GM23338 (cell line): ENCODE results near the gene ZNF532. TPM values are rescaled to one million over a fixed set of nuclear protein-coding genes. Genes with fewer than 3 reads are reported as not detected.

Experiments
- CREB1 ChIP-seq: fragments of 250-450 bp; sonication (Bioruptor Pico); IDR thresholded peaks from 2 replicates; pipeline ENCODE4 v1.5.0; 2020; ENCODE audit warnings: low read depth, mild to moderate bottlenecking, moderate library complexity
- EZH2 ChIP-seq: fragments of 200-600 bp; sonication (generic); IDR thresholded peaks from one replicate; pipeline ENCODE4 v1.8.0; 2017; ENCODE audit warnings: antibody characterized with exemption, mild to moderate bottlenecking, low read depth; ENCODE audit not compliant: unreplicated experiment
- EZH2phosphoT487 ChIP-seq: fragments of 200-600 bp; sonication (generic); IDR thresholded peaks from one replicate; pipeline ENCODE4 v1.8.1; 2018; ENCODE audit warnings: antibody characterized with exemption; ENCODE audit not compliant: unreplicated experiment
- JUNB ChIP-seq: IDR thresholded peaks from one replicate; pipeline ENCODE4 v1.6.1; 2016; ENCODE audit warnings: antibody characterized with exemption; ENCODE audit not compliant: unreplicated experiment
- POLR2AphosphoS5 ChIP-seq: IDR thresholded peaks from 2 replicates; pipeline ENCODE4 v1.6.1; 2016; ENCODE audit warnings: antibody characterized with exemption, low read depth
- STAT1 ChIP-seq: IDR thresholded peaks from one replicate; pipeline ENCODE4 v1.6.1; 2016; ENCODE audit warnings: antibody characterized with exemption; ENCODE audit not compliant: unreplicated experiment
- ZNF331 ChIP-seq: fragments of 250-450 bp; sonication (Bioruptor Pico); IDR thresholded peaks from 2 replicates; pipeline ENCODE4 v1.5.0; 2020; ENCODE audit warnings: low read depth, mild to moderate bottlenecking, moderate library complexity
- polyA plus RNA-seq: library from polyadenylated mRNA; unstranded; fragments of >200 nt; fragmentation: Nextera tagmentation; extraction: Ambion mirVana; gene quantifications from 2 replicates; pipeline ENCODE4 v1.2.1, GENCODE V29; 2016
- total RNA-seq: library from RNA; depleted of rRNA; stranded (reverse); fragments of >200 nt; shearing (Covaris generic); gene quantifications from 2 replicates; pipeline ENCODE4 v1.2.3, GENCODE V29; 2014
- TF ChIP-seq, protein P1 (sequence below): fragments of 250-450 bp; sonication (Bioruptor Pico); IDR thresholded peaks from 2 replicates; pipeline ENCODE4 v1.5.0; 2020; ENCODE audit warnings: mild to moderate bottlenecking, moderate library complexity
- TF ChIP-seq, protein P2 (sequence below), 2 experiments: fragments of 200-600 bp in 1 of 2; sonication (generic) in 1 of 2; conservative IDR thresholded peaks; 2 replicates each; pipeline versions ENCODE4 v1.5.1 to v1.6.1; 2016 to 2017; ENCODE audit warnings: antibody characterized with exemption in 2 of 2, low read depth in 2 of 2, mild to moderate bottlenecking in 2 of 2, moderate library complexity in 1 of 2

The ZNF532 gene
- total and polyA plus RNA-seq, 2 experiments from 2014 or later = 51.5 to 225 TPM

DNA sequence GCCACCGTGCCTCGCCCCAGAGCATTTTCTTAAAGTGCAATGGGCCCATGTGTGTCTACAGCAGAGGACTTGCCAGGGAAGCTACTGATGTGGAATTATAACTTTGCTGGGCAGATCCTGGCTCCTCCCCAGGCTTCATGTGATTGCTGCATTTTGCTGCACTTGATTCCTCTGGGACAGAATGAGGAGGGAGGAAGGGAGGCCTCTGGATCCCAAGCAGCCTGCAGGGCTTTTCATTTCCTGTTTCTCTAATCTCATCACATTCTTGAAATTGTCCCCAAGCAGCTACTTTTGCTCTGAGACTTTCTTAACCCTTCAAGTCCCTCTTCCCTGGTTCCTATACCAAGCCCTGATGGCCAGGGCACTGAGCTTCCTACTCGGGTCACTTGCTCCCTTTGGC is 140.6 kb downstream of the ZNF532 start (continued):
- TF ChIP-seq, protein P1, sequence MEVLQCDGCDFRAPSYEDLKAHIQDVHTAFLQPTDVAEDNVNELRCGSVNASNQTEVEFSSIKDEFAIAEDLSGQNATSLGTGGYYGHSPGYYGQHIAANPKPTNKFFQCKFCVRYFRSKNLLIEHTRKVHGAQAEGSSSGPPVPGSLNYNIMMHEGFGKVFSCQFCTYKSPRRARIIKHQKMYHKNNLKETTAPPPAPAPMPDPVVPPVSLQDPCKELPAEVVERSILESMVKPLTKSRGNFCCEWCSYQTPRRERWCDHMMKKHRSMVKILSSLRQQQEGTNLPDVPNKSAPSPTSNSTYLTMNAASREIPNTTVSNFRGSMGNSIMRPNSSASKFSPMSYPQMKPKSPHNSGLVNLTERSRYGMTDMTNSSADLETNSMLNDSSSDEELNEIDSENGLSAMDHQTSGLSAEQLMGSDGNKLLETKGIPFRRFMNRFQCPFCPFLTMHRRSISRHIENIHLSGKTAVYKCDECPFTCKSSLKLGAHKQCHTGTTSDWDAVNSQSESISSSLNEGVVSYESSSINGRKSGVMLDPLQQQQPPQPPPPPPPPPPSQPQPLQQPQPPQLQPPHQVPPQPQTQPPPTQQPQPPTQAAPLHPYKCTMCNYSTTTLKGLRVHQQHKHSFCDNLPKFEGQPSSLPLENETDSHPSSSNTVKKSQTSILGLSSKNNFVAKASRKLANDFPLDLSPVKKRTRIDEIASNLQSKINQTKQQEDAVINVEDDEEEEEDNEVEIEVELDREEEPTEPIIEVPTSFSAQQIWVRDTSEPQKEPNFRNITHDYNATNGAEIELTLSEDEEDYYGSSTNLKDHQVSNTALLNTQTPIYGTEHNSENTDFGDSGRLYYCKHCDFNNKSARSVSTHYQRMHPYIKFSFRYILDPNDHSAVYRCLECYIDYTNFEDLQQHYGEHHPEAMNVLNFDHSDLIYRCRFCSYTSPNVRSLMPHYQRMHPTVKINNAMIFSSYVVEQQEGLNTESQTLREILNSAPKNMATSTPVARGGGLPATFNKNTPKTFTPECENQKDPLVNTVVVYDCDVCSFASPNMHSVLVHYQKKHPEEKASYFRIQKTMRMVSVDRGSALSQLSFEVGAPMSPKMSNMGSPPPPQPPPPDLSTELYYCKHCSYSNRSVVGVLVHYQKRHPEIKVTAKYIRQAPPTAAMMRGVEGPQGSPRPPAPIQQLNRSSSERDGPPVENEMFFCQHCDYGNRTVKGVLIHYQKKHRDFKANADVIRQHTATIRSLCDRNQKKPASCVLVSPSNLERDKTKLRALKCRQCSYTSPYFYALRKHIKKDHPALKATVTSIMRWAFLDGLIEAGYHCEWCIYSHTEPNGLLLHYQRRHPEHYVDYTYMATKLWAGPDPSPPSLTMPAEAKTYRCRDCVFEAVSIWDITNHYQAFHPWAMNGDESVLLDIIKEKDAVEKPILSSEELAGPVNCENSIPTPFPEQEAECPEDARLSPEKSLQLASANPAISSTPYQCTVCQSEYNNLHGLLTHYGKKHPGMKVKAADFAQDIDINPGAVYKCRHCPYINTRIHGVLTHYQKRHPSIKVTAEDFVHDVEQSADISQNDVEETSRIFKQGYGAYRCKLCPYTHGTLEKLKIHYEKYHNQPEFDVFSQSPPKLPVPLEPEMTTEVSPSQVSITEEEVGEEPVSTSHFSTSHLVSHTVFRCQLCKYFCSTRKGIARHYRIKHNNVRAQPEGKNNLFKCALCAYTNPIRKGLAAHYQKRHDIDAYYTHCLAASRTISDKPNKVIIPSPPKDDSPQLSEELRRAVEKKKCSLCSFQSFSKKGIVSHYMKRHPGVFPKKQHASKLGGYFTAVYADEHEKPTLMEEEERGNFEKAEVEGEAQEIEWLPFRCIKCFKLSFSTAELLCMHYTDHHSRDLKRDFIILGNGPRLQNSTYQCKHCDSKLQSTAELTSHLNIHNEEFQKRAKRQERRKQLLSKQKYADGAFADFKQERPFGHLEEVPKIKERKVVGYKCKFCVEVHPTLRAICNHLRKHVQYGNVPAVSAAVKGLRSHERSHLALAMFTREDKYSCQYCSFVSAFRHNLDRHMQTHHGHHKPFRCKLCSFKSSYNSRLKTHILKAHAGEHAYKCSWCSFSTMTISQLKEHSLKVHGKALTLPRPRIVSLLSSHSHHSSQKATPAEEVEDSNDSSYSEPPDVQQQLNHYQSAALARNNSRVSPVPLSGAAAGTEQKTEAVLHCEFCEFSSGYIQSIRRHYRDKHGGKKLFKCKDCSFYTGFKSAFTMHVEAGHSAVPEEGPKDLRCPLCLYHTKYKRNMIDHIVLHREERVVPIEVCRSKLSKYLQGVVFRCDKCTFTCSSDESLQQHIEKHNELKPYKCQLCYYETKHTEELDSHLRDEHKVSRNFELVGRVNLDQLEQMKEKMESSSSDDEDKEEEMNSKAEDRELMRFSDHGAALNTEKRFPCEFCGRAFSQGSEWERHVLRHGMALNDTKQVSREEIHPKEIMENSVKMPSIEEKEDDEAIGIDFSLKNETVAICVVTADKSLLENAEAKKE (CRISPR knock-in tag) = no peak
- no peak for TF ChIP-seq CREB1 (CRISPR knock-in tag)
- TF ChIP-seq STAT1 = no peak
- TF ChIP-seq JUNB = no peak
- TF ChIP-seq EZH2phosphoT487 = no peak
- no peak for TF ChIP-seq ZNF331 (CRISPR knock-in tag)
- TF ChIP-seq POLR2AphosphoS5 = no peak
- TF ChIP-seq, protein P2, sequence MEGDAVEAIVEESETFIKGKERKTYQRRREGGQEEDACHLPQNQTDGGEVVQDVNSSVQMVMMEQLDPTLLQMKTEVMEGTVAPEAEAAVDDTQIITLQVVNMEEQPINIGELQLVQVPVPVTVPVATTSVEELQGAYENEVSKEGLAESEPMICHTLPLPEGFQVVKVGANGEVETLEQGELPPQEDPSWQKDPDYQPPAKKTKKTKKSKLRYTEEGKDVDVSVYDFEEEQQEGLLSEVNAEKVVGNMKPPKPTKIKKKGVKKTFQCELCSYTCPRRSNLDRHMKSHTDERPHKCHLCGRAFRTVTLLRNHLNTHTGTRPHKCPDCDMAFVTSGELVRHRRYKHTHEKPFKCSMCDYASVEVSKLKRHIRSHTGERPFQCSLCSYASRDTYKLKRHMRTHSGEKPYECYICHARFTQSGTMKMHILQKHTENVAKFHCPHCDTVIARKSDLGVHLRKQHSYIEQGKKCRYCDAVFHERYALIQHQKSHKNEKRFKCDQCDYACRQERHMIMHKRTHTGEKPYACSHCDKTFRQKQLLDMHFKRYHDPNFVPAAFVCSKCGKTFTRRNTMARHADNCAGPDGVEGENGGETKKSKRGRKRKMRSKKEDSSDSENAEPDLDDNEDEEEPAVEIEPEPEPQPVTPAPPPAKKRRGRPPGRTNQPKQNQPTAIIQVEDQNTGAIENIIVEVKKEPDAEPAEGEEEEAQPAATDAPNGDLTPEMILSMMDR (conservative IDR thresholded peaks at IDR 0.05; ENCODE audit: low read depth in 2 of 2) = no peak
- no peak for TF ChIP-seq EZH2
